CD1c-positive myeloid dendritic cell (primary cell): ENCODE measurements around the gene QSOX2.
A peak's percentile ranks its signal among the peaks of the same experiment; 100 is the strongest.

Experiments used
- DNase-seq: peaks from one replicate; pipeline ENCODE4 v3.0.0-alpha.2; 2016; ENCODE audit errors: extremely low spot score

The QSOX2 gene

GRCh38 chr9:136222166-136222905, 23.3 kb downstream of the QSOX2 start:
- DNase-seq = no peak

- no peak for DNase-seq
These were observed 25.4 kb downstream of the QSOX2 start for GRCh38 chr9:136220017-136220729.

GRCh38 chr9:136219276-136219675, 26.3 kb downstream of the QSOX2 start:
- DNase-seq = no peak

- no peak for DNase-seq
These were observed 26.9 kb downstream of the QSOX2 start for GRCh38 chr9:136218673-136219072.

GRCh38 chr9:136218271-136218670, 27.3 kb downstream of the QSOX2 start:
- no peak for DNase-seq

GRCh38 chr9:136216541-136217244, 28.9 kb downstream of the QSOX2 start:
- no peak for DNase-seq

- no peak for DNase-seq
These were observed 31.9 kb downstream of the QSOX2 start for GRCh38 chr9:136213733-136214132.

- DNase-seq = no peak
These were observed 33.2 kb downstream of the QSOX2 start for GRCh38 chr9:136212345-136212950.

GRCh38 chr9:136211441-136212344, 33.9 kb downstream of the QSOX2 start:
- no peak for DNase-seq

GRCh38 chr9:136211006-136211405, 34.6 kb downstream of the QSOX2 start:
- DNase-seq = no peak

GRCh38 chr9:136210276-136210675, 35.3 kb downstream of the QSOX2 start:
- DNase-seq = no peak

- no peak for DNase-seq
These were observed 35.8 kb downstream of the QSOX2 start for GRCh38 chr9:136209786-136210185.

GRCh38 chr9:136209232-136209631, 36.4 kb downstream of the QSOX2 start:
- DNase-seq = no peak

- no peak for DNase-seq
These were observed 36.9 kb downstream of the QSOX2 start for GRCh38 chr9:136208675-136209074.

GRCh38 chr9:136207616-136208015, 38.0 kb downstream of the QSOX2 start:
- no peak for DNase-seq

- no peak for DNase-seq
These were observed 38.9 kb downstream of the QSOX2 start for GRCh38 chr9:136206602-136207275.

- DNase-seq = no peak
These were observed 40.0 kb downstream of the QSOX2 start for GRCh38 chr9:136205707-136205992.

GRCh38 chr9:136204838-136205706, 40.5 kb downstream of the QSOX2 start, which contains the start of gene LHX3:
LHX3 (minus strand) TSS chr9:136205128; CDS start chr9:136205012, 116 bp downstream.
- DNase-seq = peak; percentile 34

- no peak for DNase-seq
These were observed 41.3 kb downstream of the QSOX2 start for GRCh38 chr9:136204145-136204805.
